CD4-positive, alpha-beta T cell treated with Interleukin-10 for 1 hour (primary cell): ENCODE data around the gene SNX22.

Source experiments
- DNase-seq: peaks from one replicate; pipeline ENCODE4 v3.0.0-alpha.2; 2020

Gene SNX22

GRCh38 chr15:64136347-64136746 is 15.2 kb upstream of the SNX22 start:
- DNase-seq, result no peak

DNA sequence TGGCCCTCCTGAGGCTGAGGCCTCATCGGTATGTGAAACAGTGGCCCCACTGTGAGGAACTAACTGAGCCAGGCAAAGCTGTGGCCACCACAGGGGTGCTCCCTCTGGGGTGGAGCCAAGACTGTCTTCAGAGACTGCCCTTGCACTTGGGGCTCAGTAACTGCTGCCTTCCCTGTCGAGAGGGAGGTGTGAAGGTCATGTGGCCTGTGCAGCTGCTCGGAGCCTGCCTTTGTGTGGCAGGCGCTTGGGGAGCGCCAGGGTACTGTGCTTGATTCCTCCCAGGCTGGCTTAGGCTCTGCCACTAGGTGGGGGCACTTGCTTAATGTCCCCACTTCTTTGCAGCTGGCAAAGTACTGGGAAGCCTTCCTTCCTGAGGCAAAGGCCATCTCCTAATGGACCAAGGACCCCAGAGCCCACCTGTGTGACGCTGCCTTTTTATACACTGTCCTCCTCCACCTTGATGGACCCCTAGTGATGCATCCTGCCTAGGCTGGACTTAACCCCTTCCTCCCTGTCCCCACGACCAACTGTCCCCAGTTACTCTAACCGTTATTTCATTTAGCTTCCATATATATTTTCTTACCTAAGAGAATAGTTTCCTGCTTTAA is 14.2 kb upstream of the SNX22 start:
- no peak for DNase-seq

- DNase-seq, result no peak
Observed at GRCh38 chr15:64138331-64138941, 13.1 kb upstream of the SNX22 start.

GRCh38 chr15:64141798-64142512 is 9.6 kb upstream of the SNX22 start:
- DNase-seq, result no peak

DNA sequence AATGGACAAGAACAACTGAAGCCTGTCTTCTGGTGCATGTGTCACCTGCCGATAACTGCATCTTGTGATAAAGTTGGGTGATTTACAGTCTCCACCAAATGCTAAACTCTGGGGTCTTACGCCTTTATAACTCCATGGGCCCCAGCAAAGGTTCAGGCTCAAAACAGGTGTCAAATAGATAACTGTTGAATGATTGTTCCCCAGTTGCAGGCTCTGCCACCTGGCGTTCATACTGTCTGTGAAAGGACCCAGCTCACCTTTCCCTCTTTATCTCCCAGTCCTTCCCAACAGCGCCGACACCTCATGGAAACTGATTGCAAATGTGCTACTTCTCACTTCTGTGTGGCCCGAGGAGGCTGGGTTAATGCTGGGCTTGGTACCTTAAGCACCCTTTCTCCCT is 8.3 kb upstream of the SNX22 start:
- no peak for DNase-seq

- no peak for DNase-seq
Observed at GRCh38 chr15:64144192-64144564, 7.4 kb upstream of the SNX22 start.

DNA sequence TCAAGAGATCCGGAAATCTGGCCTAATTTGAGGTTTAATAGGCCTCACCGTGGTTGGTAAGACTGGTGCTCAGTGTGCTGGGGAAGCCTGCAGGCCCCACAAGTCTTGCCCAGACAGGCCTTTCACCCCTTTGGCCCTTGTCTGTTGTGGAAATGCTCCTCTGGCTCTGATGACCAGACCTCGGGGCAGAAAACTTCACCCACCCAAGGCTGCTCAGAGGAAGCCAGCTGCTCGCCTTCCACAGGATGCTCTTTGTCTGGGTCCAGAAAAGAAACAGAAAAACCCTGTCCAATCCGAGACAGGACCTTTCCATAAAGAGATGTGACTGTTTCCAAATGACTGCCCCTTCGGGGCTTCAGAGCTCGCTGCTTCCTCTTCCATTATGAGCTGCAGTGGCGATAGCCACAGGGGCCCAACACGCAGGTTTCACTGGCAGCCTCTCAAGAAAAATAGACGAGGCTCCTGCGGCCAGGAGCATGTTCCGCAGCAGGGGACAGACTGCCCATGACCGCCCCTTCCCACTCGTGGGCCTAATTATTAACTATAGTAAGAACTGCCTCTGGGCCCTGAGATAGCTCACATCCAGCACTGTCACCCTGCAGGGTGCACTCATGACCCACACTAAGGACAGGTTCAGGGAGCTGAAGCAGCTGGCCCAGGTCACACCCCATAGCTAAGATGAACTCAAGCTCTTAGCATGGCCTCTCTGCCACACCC is 6.8 kb upstream of the SNX22 start:
- no peak for DNase-seq

DNA sequence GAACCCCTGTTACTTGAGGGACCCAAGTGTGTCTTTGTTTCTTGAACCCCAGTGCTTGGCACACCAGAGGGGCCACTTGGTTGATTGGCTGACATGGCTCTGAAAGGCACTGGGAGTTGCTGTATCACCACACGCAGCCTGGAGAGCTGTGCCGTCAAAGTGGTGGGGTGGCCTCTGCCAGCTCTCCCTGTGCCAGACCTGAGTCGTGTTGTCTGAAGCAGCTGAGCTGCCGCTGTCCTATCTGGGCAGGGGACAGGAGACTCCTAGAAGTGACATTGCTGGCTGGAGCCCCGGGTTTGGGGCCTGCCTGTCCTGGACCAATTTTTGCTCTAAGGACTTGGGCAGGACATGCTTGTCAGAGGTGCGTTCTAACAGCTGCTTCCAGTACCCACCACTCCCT is 5.5 kb upstream of the SNX22 start:
- no peak for DNase-seq

DNA sequence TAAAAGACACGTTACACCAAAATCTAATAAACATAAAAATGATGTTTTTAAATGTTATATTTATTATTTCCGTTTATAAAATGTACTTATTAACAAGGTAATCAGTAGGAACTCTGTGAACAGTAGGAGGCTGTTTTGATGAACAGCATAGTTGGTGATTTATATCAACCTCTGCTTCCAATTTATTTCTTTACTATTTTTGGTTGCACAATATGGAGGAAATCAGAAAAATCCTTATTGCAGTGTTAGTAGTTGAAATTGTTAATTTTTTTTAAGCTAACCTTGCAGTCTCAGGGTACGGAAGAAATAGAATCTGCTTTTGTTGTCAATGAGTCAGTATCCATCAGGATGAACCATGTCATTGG is 5.0 kb upstream of the SNX22 start:
- DNase-seq, result no peak

GRCh38 chr15:64146885-64147681 is 4.4 kb upstream of the SNX22 start:
- no peak for DNase-seq

DNA sequence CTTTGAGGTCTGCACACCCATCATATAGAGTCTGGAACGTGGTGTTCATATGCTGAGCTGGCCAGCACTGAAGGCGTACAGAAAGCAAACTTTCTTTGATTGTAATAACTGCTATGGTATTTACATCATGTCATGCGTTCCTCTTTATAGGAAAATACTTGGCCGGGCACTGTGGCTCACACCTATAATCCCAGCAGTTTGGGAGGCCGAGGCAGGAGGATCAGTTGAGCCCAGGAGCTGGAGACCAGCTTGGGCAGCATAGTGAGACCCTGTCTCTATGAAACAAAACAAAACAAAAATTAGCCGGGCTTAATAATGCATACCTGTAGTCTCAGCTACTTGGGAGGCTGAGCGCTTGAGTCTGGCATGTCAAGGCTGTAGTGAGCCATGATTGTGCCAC is 3.4 kb upstream of the SNX22 start:
- DNase-seq, result no peak

DNA sequence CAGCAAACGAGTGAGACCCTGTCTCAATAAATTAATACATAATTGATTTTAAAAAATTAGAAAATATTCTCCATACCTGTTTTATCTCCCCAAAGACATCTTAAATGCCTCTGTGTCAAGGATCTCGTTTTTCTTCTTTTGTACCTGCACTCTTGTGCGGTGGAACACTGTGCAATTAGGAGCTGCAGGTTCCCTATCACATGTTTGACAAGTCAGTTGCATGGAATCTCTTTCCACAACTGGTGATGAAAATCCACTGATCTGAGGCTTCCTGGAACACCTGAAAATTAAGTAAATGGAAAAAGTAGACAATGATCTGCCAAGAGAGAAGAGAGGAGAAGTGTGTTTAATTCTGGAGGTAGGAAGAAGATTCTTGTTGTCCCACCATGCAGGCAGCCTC is 3.0 kb upstream of the SNX22 start:
- DNase-seq, result no peak

DNA sequence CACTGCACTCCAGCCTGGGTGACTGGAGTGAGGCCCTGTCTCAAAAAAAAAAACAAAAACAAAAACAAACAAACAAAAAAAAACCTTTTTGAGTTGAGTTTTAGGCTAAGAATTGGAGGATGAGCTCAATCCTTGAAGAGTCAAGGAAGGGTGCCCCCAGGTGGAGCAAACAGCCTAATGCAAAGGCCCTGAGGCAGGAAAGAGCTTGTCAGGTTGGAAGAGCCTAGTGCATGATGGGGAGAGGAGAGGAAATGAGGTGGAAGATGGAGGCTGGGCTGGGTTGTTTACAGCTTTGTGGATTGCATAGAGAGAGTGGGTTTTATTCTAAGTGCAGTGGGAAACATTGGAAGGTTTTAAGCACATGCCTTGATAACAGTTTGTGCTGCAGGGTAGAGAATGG is 2.1 kb upstream of the SNX22 start:
- DNase-seq, result no peak

DNA sequence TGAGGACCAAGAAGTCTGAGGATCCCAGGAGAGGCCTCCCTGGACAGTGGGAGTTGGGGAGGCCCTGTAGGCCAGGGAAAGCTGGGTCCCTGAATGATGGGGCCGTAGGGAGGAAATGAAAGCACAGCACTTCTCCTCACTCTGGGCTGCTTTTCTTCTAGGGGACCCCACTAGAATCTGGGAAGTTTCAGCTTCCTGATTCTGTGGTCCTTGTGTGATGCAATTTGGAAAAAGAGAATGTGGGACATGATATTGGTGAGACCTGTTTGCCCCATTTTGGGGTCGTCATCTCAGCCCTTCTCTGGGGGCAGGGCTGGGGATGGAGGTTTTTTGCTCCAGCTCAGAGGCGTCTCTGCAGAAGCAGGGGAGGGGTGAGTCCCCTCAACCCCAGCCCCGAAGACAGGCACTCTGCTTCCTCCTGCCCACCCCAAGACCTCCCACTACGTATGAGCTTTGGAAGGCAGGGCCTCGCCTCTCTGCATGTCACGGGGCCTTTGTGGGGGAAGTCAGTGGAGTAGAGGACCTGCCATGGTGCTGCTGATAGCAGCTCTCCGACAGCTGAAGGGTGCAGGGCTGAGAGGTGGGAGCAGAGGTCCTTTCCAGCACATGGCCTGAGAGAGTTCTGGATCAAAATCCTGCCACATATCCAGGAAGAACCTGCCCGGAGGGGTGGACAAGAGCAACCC is 1.5 kb upstream of the SNX22 start:
- DNase-seq, result no peak

GRCh38 chr15:64152507-64153387 is 1.2 kb downstream of the SNX22 start:
- no peak for DNase-seq

- DNase-seq, result peak; percentile 90
Observed at GRCh38 chr15:64153480-64154367, 2.2 kb downstream of the SNX22 start.

DNA sequence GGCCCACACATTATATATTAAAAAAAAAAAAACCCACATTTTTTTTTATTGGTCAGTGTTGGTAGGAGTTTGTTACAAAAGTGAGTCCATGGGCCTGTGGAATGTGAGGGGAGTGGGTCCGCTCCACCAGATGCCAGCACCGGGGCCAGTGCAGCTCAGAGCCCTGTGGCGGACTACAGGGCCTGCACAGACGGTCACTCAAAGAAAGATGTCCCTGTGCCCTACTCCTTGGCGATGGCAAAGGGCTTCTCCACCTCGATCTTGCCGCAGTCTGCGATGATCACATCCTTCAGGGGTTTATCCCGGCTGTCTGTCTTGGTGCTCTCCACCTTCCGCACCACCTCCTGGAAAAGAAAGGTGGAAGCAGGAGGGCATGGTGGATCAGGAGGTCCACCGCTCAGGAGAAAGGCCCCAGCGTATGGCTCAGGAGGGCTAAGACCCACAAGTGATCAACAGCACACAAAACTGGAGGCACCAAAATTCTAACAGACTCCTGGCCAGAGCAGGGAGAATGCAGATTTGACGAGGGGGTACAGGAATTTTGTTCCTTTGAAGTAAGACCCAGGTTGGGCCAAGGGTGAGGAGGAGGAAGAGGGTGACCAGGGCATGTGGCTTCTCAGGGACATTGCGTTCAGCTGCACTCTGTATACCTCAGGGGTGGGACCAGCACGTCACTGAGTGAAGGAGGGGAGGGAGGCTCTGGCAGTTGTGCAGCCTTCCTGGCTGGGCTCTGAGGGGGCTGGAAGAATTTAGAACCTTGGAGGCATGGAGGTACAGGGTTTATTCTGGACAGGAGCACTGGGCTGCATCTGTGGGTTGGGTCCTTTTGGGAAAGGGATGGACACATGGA is 4.5 kb downstream of the SNX22 start:
- DNase-seq, result no peak

- no peak for DNase-seq
Observed at GRCh38 chr15:64156652-64157331, 5.3 kb downstream of the SNX22 start.

- DNase-seq, result no peak
Observed at GRCh38 chr15:64157599-64158125, 6.1 kb downstream of the SNX22 start.
